ENCODE results near the gene ARHGAP31.
A peak's percentile ranks its signal among the peaks of the same experiment; 100 is the strongest.
"Not testable (repeated sequence)": the region's sequence is repeated elsewhere in the genome, so short reads cannot be mapped to it uniquely, and the experiment has no call there.

ARHGAP31 gene

GRCh38 chr3:119322021-119322834, 28.0 kb downstream of the ARHGAP31 start:
- no peak for DNase-seq

GRCh38 chr3:119322835-119323722, 28.9 kb downstream of the ARHGAP31 start:
- peak; percentile 97 to 98 for DNase-seq

DNA sequence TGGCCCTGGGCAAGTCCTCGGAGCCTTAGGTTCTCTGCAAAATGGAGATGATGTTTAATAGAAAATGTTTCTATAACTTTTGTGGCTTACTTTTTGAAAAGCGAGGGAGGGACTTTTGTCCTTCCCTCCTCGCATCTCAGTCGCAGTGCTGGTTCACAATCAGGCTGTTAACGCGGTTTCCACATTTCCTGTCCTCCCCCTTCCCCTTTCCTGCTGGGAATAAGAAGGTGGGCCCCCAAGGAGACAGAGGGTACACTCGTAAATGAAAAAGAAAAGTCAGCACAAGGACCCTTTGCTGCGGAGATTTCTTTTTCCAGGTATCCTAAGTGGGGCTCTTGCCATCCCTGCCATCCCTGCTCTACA, 29.5 kb downstream of the ARHGAP31 start:
- DNase-seq, result no peak

DNA sequence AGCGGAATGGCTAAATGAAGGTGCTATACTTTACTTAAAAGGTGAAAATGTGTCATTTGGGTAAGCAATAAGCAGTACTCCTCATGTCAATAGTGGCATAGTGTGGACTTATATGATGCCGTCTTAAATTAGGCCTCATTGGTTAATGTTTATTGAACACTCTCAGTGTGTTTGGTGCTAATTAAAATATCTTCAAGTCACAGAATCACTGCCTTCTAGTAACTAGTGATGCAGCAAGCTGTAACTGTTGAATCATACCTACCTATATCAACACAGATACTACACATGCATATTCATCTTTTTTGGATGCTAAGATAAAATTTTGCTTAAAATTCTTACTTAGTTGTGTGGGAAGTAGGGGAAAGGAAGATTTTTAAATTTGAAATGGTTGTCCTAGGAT, 30.7 kb downstream of the ARHGAP31 start:
- DNase-seq, result no peak

DNA sequence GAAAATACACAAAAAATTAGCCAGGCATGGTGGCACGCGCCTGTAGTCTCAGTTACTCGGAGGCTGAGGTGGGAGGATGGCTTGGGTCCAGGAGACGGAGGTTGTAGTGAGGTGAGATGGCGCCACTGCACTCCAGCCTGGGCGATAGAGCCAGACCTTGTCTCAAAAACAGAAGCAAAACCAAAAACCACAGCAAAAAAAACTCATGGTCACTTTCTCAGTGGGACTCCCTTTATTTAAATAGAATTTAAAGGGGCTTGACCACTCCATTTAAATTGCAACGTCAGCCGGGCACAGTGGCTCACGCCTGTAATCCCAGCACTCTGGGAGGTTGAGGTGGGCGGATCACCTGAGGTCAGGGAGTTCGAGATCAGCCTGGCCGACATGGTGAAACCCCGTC, 32.8 kb downstream of the ARHGAP31 start:
- DNase-seq, result no peak

DNA sequence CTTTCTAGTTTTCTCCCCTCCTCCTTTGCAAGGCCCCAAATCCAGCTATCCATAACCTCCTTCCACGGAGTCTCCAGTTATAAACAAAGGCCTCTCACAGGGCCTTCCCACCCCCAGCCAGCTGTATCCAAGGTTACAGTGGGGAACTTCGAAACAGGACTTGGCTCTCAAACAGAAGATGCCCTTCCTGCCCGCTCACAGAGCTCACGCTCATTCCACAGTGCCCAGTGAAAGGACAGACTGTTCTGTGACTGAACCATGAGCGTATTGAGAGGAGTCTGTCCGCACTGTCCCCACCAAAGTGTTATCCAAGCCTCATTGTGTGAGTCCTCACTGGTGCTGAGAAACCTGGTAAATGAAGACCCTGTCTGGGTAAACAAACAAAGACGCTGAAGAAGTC, 35.4 kb downstream of the ARHGAP31 start:
- DNase-seq, result no peak

DNA sequence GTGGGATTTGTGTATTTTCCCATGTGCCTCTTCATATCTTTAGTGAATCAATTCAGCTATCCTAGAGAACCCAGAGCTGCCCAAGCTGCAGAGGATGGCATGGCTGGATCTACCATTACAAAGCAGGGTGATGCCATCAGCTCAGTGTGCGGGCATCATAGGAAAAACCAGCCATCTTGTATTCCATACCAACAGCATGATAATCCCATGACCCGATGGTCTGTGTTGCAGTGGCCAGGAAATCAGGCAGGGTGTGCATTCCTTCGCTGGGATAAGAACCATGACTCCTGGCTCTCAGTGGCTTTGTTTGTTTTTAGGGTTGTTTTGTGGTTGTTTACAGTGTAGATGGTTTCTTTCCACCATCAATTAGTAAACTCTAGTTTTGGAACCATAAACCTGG, 36.0 kb downstream of the ARHGAP31 start:
- no peak for DNase-seq

DNA sequence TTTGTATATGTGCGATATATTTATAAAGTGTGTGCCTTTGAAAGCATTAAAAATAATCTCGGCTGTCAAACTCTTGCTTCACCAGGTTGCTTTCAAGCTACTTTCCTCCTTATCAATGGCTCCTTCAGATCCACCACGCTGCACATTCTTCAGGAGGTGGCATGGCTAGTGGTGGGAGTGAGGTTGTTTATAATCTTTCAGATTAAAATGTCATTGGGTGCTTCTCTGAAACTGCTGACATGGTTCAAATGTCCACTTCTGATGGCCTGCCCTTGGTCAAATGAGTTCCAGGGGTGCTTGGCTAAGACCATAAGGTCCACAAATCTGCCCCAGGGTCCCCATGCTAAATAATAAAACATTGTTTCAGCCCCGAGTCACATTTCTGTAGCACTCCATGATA, 36.7 kb downstream of the ARHGAP31 start:
- DNase-seq, result no peak

GRCh38 chr3:119331661-119332060, 37.5 kb downstream of the ARHGAP31 start:
- DNase-seq, result no peak

DNA sequence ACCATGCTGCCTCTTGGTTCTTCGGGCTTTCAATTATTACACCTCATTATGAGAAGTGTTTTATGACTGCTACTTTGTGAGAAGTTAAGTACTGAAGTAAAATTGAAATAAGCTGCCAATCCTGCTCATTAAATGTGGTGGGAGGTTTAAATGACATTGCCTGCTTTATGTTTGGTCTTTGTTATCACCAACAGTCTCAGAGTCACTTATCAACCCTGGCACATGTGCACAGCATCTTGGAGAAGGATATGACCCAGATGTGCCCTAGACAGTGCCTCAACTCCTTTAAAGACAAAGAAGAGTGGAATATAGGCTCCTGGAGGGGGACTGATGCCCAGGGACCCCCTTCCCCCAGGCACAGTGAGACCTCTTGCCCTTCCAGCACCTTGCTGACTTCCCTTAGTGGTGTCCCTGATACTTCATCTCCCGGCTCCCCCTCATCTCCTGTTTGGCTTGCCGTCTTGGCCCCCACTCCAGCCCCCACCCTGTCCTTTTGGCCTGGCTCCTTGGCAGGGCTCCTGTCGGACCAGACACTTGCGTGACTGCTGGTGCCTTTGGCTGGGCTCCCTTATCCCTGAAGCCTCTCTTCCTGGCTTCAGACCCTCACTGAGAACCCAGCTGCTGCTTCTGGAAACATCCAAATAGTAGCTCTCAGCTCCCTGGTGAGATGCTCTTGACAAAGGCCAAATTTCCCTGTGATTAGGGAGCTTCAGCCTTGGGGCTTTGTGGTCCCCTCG, 39.8 kb downstream of the ARHGAP31 start:
- no peak for DNase-seq

DNA sequence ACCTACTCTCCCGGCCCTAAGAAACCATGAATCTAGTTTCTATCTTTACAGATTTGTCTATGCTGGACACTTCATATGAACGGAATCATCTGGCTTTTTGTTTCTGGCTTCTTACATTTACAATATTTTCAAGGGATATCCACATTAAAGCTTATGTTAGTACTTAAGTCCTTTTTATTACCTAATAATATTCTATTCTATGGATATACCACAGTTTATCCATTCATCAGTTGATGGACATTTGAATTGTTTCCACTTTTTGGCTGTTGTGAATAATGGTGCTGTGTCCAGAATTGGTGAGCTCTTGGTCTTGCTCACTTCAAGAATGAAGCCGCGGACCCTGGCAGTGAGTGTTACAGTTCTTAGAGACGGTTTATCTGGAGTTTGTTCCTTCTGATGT, 42.6 kb downstream of the ARHGAP31 start:
- DNase-seq, result no peak

GRCh38 chr3:119337407-119337806, 43.2 kb downstream of the ARHGAP31 start:
- not testable (repeated sequence) for DNase-seq

DNA sequence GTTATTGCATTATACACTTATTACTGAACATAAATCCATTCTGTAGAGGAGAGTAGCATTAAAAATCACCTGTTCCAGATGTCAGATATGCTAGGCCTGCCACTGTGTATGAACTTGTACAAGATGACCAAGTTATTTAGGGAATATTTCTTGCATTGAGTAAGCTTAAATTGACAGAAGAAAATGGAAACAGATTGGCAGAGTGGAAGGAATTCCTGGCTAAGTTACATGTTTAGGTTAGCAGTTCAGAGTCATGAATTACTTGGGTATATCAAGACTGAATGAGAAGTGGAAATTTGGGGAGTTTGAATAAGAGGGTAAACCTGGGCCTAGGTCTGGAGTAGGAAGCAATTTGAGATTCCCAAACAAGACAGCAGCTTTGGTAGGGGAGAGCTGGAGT, 44.6 kb downstream of the ARHGAP31 start:
- no peak for DNase-seq

- DNase-seq, result no peak
Measured at GRCh38 chr3:119340014-119340413, 45.8 kb downstream of the ARHGAP31 start.

DNA sequence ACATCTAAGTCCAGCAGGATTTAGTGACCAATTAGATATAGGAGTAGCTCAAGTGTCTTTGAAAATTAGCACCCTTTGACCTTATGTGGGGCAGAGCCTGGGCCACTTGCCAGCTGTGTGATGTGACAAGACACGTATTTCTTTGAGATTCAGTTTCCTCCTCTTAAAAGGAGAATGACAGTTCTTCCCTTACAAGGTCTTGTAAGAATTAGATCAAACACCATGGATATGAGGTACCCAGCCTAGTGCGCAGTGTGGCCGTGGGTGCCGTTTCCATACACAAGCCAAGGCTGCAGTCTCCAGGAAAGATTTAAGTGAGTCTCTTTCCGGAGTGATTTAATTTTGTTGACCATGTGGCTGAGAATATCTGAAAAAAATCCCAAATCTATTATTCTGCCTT, 46.3 kb downstream of the ARHGAP31 start:
- no peak for DNase-seq

GRCh38 chr3:119342176-119342575, 48.0 kb downstream of the ARHGAP31 start:
- DNase-seq, result no peak

GRCh38 chr3:119343719-119344118, 49.5 kb downstream of the ARHGAP31 start:
- DNase-seq, result no peak

GRCh38 chr3:119346076-119346496, 51.9 kb downstream of the ARHGAP31 start:
- no peak for DNase-seq

DNA sequence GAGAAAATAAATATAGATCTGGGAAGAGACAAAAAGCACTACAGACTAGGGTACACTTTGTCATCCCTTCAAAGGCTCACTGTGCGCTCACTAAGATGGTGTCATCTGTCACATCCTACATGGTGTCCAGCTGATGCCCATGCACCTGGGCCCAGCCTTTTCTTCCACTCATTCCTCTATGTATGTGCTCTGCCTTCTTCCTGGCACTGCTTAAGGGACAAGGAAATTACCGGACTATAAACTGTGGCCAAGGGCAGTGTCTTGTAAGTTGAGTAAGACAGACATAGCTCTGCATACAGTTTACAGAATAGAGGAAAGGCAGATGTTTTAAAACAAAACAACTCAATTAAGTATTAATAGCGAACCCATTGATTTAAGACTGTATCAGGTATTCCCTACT, 52.9 kb downstream of the ARHGAP31 start:
- no peak for DNase-seq

DNA sequence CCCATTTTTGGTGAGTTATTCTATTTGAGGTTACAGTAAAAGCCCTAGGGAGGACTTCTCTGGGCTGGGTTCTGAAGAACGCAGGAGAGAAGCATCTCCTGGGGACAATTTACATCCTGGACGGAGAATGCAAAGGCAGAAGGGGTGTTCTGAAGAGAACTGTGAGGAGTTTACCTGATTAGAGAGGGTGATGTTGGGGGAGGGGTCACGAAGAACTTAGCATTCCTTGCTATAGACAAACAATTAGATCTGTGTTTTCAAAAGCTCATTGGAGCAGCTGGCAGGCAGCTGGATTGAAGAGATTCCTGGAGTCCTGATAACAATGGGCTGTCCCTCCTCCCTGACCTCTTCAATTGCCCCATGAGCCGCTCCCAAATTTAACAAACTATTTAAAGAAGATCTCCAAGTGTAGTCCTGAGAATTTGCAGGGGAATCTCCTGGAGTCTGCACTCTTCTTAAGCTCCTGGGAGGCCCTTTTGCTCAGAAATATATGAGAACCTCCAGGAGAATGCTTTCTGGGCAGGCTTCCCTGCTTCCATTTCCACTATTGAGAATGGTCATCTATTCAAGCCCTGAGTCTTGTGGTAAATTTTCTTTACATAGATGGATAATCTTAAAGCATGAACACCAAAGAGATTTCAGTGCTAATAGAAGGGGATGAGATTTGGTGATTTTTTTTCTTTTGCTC, 55.3 kb downstream of the ARHGAP31 start:
- DNase-seq, result no peak

DNA sequence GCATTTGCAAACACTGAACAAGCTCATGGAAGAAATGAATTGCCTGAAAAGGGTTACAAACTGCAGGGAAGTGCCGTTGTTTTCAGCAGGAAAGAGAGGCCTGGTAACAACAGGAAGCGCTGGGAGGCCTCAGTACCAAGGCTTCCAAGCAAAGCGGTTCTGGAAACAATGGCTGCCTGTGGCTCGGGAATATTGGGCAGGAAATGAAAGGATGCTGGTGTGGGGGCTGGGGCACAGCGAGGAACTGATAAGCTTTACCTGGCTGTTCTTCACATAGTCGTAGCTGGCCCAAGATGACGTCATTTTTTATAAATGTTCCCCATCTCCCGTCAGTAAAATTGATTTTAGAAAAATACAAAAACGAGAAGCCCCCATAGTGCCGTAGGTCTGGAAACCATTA, 55.9 kb downstream of the ARHGAP31 start:
- DNase-seq, result no peak

DNA sequence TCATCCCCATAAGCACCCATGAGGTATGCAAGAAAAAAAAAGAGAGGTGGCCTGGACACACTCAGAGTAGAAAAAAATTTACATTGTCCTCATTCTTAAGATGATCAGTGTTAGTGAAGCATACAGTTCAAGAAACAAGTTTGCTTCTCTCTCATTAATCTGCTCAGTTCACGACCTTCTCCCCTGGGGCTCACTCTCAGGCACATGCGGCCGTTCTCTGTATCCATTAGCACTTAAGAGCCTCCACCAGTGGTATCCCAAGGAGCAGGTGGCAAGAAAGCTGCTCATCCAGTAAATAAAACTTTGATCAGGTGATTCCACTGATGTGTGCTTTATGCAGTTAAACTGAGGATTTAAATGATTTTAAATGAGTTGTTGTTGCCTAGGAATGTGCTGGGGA, 57.4 kb downstream of the ARHGAP31 start:
- DNase-seq, result no peak

All from activated T-cell treated with anti-CD3 and anti-CD28 coated beads, Interleukin-2, amount 50 U/mL, for 48 hours (primary cell).